ENCODE data around the gene DNAI2.

DNAI2 gene

GRCh38 chr17:74307984-74308773 is 34.1 kb downstream of the DNAI2 start:
- Histone ChIP-seq H3K4me3 (ENCODE audit: low read depth in 1 of 2, low read length in 1 of 2) (no peak overlapping the region), H3K4me1 (ENCODE audit: control insufficient read depth in 1 of 2, insufficient read depth in 1 of 2, low read depth in 1 of 2, low read length in 1 of 2) (no peaks in the 10 kb centered on the region), H3K9me3 (peaks cover 18% of the 10 kb centered on the region), H3K27me3 (peaks cover 32% of the 10 kb centered on the region), H3K36me3 (no peaks in the 10 kb centered on the region), H3K27ac (no peak overlapping the region)
- TF ChIP-seq, protein P1, sequence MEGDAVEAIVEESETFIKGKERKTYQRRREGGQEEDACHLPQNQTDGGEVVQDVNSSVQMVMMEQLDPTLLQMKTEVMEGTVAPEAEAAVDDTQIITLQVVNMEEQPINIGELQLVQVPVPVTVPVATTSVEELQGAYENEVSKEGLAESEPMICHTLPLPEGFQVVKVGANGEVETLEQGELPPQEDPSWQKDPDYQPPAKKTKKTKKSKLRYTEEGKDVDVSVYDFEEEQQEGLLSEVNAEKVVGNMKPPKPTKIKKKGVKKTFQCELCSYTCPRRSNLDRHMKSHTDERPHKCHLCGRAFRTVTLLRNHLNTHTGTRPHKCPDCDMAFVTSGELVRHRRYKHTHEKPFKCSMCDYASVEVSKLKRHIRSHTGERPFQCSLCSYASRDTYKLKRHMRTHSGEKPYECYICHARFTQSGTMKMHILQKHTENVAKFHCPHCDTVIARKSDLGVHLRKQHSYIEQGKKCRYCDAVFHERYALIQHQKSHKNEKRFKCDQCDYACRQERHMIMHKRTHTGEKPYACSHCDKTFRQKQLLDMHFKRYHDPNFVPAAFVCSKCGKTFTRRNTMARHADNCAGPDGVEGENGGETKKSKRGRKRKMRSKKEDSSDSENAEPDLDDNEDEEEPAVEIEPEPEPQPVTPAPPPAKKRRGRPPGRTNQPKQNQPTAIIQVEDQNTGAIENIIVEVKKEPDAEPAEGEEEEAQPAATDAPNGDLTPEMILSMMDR (IDR thresholded peaks at IDR 0.05), result no peak

- no peak overlapping the region for H3K27ac ChIP-seq
- H3K36me3 ChIP-seq, result no peaks in the 10 kb centered on the region
- H3K9me3 ChIP-seq, result peaks cover 11% of the 10 kb centered on the region
- H3K4me1 ChIP-seq (ENCODE audit: control insufficient read depth in 1 of 2, insufficient read depth in 1 of 2, low read depth in 1 of 2, low read length in 1 of 2), result no peaks in the 10 kb centered on the region
- H3K4me3 ChIP-seq (ENCODE audit: low read depth in 1 of 2, low read length in 1 of 2), result no peak overlapping the region
- TF ChIP-seq, protein P1 (IDR thresholded peaks at IDR 0.05), result no peak
- peaks cover 32% of the 10 kb centered on the region for H3K27me3 ChIP-seq
Measured at GRCh38 chr17:74309902-74310301, 35.9 kb downstream of the DNAI2 start.

DNA sequence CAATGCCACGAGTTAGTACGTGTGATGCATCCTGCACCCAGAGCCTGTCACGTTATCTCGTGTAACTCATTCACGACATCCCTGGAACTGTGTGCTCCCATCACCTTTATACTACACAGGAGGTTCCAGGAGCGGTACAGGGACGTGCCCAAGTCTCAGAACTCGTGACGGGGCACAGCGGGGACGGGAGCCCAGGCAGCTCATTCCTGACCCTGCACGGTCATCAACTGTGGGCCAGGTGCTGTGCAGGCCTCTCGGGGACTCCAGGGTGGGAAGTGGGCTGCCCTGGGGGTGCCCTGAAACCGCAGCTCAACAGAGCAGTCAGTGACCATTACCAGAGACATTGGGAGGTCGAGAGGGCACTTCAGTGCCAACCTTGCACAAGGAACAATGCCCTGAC is 40.8 kb downstream of the DNAI2 start:
- TF ChIP-seq, protein P1 (IDR thresholded peaks at IDR 0.05), result no peak
- no peaks in the 10 kb centered on the region for H3K36me3 ChIP-seq
- no peak overlapping the region for H3K4me3 ChIP-seq (ENCODE audit: low read depth in 1 of 2, low read length in 1 of 2)
- no peaks in the 10 kb centered on the region for H3K9me3 ChIP-seq
- H3K27ac ChIP-seq, result no peak overlapping the region
- peaks cover 3% of the 10 kb centered on the region for H3K27me3 ChIP-seq
- H3K4me1 ChIP-seq (ENCODE audit: control insufficient read depth in 1 of 2, insufficient read depth in 1 of 2, low read depth in 1 of 2, low read length in 1 of 2), result no peaks in the 10 kb centered on the region

- H3K9me3 ChIP-seq, result no peaks in the 10 kb centered on the region
Measured at GRCh38 chr17:74316220-74316619, 42.2 kb downstream of the DNAI2 start.

DNA sequence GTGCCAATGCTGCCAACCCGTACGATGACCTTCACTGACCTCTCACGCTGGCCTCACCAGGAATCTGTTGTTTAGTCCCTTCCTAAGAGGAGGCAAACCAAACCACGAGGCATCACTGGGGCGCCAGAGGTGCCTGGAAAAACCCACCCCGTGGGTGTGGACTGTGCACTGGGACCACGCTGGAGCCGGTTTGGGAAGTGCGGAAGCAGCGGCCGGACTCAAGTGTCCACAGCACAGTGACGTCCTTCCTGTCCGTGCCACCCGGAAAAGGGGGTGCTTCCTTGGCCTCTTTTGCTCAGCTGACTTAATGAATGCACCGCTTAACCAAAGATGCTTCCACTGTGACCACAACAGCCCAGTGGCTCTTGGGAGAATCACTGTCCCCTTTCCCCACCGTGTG is 43.0 kb downstream of the DNAI2 start:
- Histone ChIP-seq H3K27me3 (peaks cover 6% of the 10 kb centered on the region), H3K9me3 (no peaks in the 10 kb centered on the region), H3K36me3 (no peaks in the 10 kb centered on the region), H3K4me1 (ENCODE audit: control insufficient read depth in 1 of 2, insufficient read depth in 1 of 2, low read depth in 1 of 2, low read length in 1 of 2) (no peaks in the 10 kb centered on the region), H3K4me3 (ENCODE audit: low read depth in 1 of 2, low read length in 1 of 2) (no peak overlapping the region), H3K27ac (no peak overlapping the region)
- TF ChIP-seq, protein P1 (IDR thresholded peaks at IDR 0.05), result no peak

More at GRCh38 chr17:74316220-74316619, 42.2 kb downstream of the DNAI2 start:
- Histone ChIP-seq H3K27ac (no peak overlapping the region), H3K4me3 (ENCODE audit: low read depth in 1 of 2, low read length in 1 of 2) (no peak overlapping the region), H3K36me3 (no peaks in the 10 kb centered on the region), H3K4me1 (ENCODE audit: control insufficient read depth in 1 of 2, insufficient read depth in 1 of 2, low read depth in 1 of 2, low read length in 1 of 2) (no peaks in the 10 kb centered on the region), H3K27me3 (no peaks in the 10 kb centered on the region)
- TF ChIP-seq, protein P1 (IDR thresholded peaks at IDR 0.05), result no peak

All from neutrophil (primary cell).